ENCODE results near the gene CABLES2.

CABLES2 gene

DNA sequence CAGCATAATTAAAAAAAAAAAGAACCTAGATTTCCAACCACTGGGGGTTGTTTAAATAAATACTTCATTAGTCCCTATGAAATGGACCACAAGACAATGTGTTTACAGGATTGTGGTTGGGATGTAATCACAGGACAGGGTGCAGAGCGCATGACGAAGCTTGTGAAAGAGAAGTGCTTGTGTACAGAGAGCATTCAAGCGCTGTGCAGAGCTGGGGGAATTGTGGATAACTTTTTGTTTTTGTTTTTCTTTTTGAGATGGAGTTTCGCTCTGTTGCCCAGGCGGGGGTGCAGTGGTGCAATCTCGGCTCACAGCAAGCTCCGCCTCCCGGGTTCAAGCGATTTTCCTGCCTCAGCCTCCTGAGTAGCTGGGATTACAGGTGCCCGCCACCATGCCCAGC is 62.3 kb downstream of the CABLES2 start:
- no peak for FAIRE-seq

- no peak for FAIRE-seq
Observed at GRCh38 chr20:62344092-62344491, 63.0 kb downstream of the CABLES2 start.

- no peak for FAIRE-seq
Observed at GRCh38 chr20:62342910-62343309, 64.2 kb downstream of the CABLES2 start.

DNA sequence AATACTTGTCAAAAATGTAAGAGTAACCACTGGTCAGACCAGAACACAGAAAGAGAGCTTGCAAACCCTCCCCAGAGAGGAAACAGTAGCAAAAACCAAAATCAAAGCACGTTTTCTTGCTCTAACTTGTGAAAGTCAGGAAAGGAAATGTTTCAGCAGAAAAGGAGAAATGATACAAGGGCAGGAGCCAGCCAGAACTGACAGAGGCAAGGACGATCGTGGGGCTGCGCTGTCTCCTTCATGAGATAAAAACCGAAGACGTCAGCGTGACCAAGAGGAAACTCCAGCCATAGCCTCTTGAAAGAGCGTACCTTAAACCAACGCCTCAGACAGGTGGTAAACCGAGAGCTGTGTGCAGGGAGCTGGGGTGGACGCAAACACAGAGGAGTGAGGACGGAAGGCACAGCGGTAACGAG is 67.4 kb downstream of the CABLES2 start:
- no peak for FAIRE-seq

Data from A204.1 (cell line).